Kidney (tissue), 14 donors: ENCODE measurements around the gene IFNA5. TPM values are rescaled to one million over a fixed set of nuclear protein-coding genes. Genes with fewer than 3 reads are reported as not detected.

Experiments
- DNase-seq, 5 donors: peaks; one replicate each; pipeline ENCODE4 v3.0.0-alpha.2; 2013 to 2020
- FAIRE-seq: peaks from 2 replicates; lab custom pipeline; 2012; peaks lifted over from hg19 to GRCh38; lab: Jason Lieb, UNC
- H3K27ac ChIP-seq, 2 donors: one replicate each; pipeline ENCODE4 v1.7.0; 2013; ENCODE audit warnings: low read depth in 2 of 2, low read length in 2 of 2, inconsistent platforms in 1 of 2
- H3K27me3 ChIP-seq: one replicate; pipeline ENCODE4 v1.7.1; 2013; ENCODE audit warnings: low read length, inconsistent platforms; ENCODE audit not compliant: control insufficient read depth, insufficient read depth
- H3K36me3 ChIP-seq, 3 donors: one replicate each; pipeline versions ENCODE4 v1.7.0 to v1.7.1; 2013; ENCODE audit warnings: low read length in 3 of 3, control low read depth in 1 of 3, inconsistent platforms in 1 of 3; ENCODE audit not compliant: insufficient read depth in 3 of 3, control insufficient read depth in 2 of 3
- H3K4me1 ChIP-seq, 3 donors: one replicate each; pipeline versions ENCODE4 v1.7.0 to v1.7.1; 2013; ENCODE audit warnings: low read length in 3 of 3, inconsistent platforms in 1 of 3, low read depth in 1 of 3; ENCODE audit not compliant: control insufficient read depth in 2 of 3, insufficient read depth in 2 of 3
- H3K4me3 ChIP-seq, 3 donors: one replicate each; pipeline versions ENCODE4 v1.7.0 to v1.8.1; 2013; ENCODE audit warnings: low read length in 3 of 3, control low read depth in 1 of 3, inconsistent platforms in 1 of 3
- H3K9ac ChIP-seq, 3 donors: one replicate each; pipeline versions ENCODE4 v1.7.0 to v1.7.1; 2013; ENCODE audit warnings: low read length in 3 of 3, control low read depth in 1 of 3, inconsistent platforms in 1 of 3
- H3K9me3 ChIP-seq, 3 donors: one replicate each; pipeline versions ENCODE4 v1.7.0 to v1.7.1; 2013; ENCODE audit warnings: low read length in 3 of 3, control low read depth in 1 of 3, inconsistent platforms in 1 of 3; ENCODE audit not compliant: control insufficient read depth in 2 of 3, insufficient read depth in 1 of 3
- intact Hi-C: fragments of 100-400 bp; cut with DNase I; formaldehyde crosslinking; loops from one replicate; pipeline ENCODE4 v1.11.1; 2022
- polyA plus RNA-seq: library from polyadenylated mRNA; stranded (reverse); fragments of 350-450 nt; fragmentation: Illumina TruSeq; extraction: RNeasy Lipid Tissue Mini Kit (QIAGEN cat#74804); gene quantifications from one replicate; pipeline ENCODE4 v1.2.3, GENCODE V29; 2014; ENCODE audit warnings: low read depth, low replicate concordance; ENCODE audit not compliant: insufficient read depth
- total RNA-seq: library from RNA; stranded (reverse); fragmentation: NEBNext Ultra II Directional; extraction: Animal tissue kit (Norgen Biotek cat#: 25700); gene quantifications from one replicate; pipeline ENCODE4 v1.2.1, GENCODE V29; 2021
- TF ChIP-seq, protein P1 (sequence below): IDR thresholded peaks from 3 replicates; pipeline ENCODE4 v1.5.1; 2012; ENCODE audit warnings: mild to moderate bottlenecking, moderate library complexity, borderline replicate concordance; ENCODE audit not compliant: insufficient read depth; ENCODE audit errors: extremely low read depth
- donor health status: control.
- donor health status: control.
- donor health status: control.
- donor health status: control.
- donor health status: control.
- donor health status: DM: yes; HTN: yes; CAD: no.
- donor health status: Normal renal cell carcinoma (clear cell type).

IFNA5 gene
- total and polyA plus RNA-seq, 2 donors from 2014 or later = not detected

GRCh38 chr9:21255538-21256212, 49.4 kb downstream of the IFNA5 start:
- H3K4me1 ChIP-seq = peaks cover 0 to 4% (median 0%) of the 10 kb centered on the region in 3 donors
- no peak for FAIRE-seq
- H3K27me3 ChIP-seq = no peaks in the 10 kb centered on the region
- TF ChIP-seq, protein P1, sequence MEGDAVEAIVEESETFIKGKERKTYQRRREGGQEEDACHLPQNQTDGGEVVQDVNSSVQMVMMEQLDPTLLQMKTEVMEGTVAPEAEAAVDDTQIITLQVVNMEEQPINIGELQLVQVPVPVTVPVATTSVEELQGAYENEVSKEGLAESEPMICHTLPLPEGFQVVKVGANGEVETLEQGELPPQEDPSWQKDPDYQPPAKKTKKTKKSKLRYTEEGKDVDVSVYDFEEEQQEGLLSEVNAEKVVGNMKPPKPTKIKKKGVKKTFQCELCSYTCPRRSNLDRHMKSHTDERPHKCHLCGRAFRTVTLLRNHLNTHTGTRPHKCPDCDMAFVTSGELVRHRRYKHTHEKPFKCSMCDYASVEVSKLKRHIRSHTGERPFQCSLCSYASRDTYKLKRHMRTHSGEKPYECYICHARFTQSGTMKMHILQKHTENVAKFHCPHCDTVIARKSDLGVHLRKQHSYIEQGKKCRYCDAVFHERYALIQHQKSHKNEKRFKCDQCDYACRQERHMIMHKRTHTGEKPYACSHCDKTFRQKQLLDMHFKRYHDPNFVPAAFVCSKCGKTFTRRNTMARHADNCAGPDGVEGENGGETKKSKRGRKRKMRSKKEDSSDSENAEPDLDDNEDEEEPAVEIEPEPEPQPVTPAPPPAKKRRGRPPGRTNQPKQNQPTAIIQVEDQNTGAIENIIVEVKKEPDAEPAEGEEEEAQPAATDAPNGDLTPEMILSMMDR = no peak
- H3K9me3 ChIP-seq = no peaks in the 10 kb centered on the region
- intact Hi-C loops = no loop called here
- H3K27ac ChIP-seq = no peak overlapping the region
- peak in 2 of 5 donors; percentile 6 to 11 for DNase-seq
- H3K4me3 ChIP-seq = no peak overlapping the region
- H3K9ac ChIP-seq = no peak overlapping the region
- no peaks in the 10 kb centered on the region for H3K36me3 ChIP-seq

Other genes starting within 250 kb of the IFNA5 start
- gene IFNB1, start 227.4 kb downstream of the IFNA5 start, total RNA-seq = not detected
- gene IFNB1, start 227.4 kb downstream of the IFNA5 start, polyA plus RNA-seq = not detected
- not detected for gene IFNW1, start 163.5 kb downstream of the IFNA5 start, total RNA-seq
- gene IFNW1, start 163.5 kb downstream of the IFNA5 start, polyA plus RNA-seq = not detected
- gene IFNA21, start 138.7 kb downstream of the IFNA5 start, total RNA-seq = not detected
- gene IFNA21, start 138.7 kb downstream of the IFNA5 start, polyA plus RNA-seq = not detected
- not detected for gene IFNA4, start 117.7 kb downstream of the IFNA5 start, total RNA-seq
- not detected for gene IFNA4, start 117.7 kb downstream of the IFNA5 start, polyA plus RNA-seq
- not detected for gene IFNA7, start 103.1 kb downstream of the IFNA5 start, total RNA-seq
- not detected for gene IFNA7, start 103.1 kb downstream of the IFNA5 start, polyA plus RNA-seq
- gene IFNA10, start 98.2 kb downstream of the IFNA5 start, total RNA-seq = not detected
- gene IFNA10, start 98.2 kb downstream of the IFNA5 start, polyA plus RNA-seq = not detected
- gene IFNA16, start 88.0 kb downstream of the IFNA5 start, total RNA-seq = not detected
- not detected for gene IFNA16, start 88.0 kb downstream of the IFNA5 start, polyA plus RNA-seq
- gene IFNA17, start 77.1 kb downstream of the IFNA5 start, total RNA-seq = not detected
- not detected for gene IFNA17, start 77.1 kb downstream of the IFNA5 start, polyA plus RNA-seq
- not detected for gene IFNA14, start 65.3 kb downstream of the IFNA5 start, total RNA-seq
- not detected for gene IFNA14, start 65.3 kb downstream of the IFNA5 start, polyA plus RNA-seq
- 30.5 TPM for gene KLHL9, start 30.1 kb upstream of the IFNA5 start, total RNA-seq
- gene KLHL9, start 30.1 kb upstream of the IFNA5 start, polyA plus RNA-seq = 10.4 TPM
- gene IFNA6, start 45.6 kb upstream of the IFNA5 start, total RNA-seq = not detected
- gene IFNA6, start 45.6 kb upstream of the IFNA5 start, polyA plus RNA-seq = not detected
- gene IFNA13, start 62.7 kb upstream of the IFNA5 start, total RNA-seq = not detected
- gene IFNA13, start 62.7 kb upstream of the IFNA5 start, polyA plus RNA-seq = not detected
- gene IFNA2, start 80.1 kb upstream of the IFNA5 start, total RNA-seq = not detected
- gene IFNA2, start 80.1 kb upstream of the IFNA5 start, polyA plus RNA-seq = not detected
- not detected for gene IFNA8, start 103.8 kb upstream of the IFNA5 start, total RNA-seq
- not detected for gene IFNA8, start 103.8 kb upstream of the IFNA5 start, polyA plus RNA-seq
- not detected for gene IFNA1, start 135.1 kb upstream of the IFNA5 start, total RNA-seq
- gene IFNA1, start 135.1 kb upstream of the IFNA5 start, polyA plus RNA-seq = not detected
- 1.1 TPM for gene IFNE, start 177.0 kb upstream of the IFNA5 start, total RNA-seq
- not detected for gene IFNE, start 177.0 kb upstream of the IFNA5 start, polyA plus RNA-seq